Progenitor cell of endocrine pancreas (in vitro differentiated cells): ENCODE measurements around the gene NACA2. TPM values are rescaled to one million over a fixed set of nuclear protein-coding genes. Genes with fewer than 3 reads are reported as not detected.

Experiments
- DNase-seq: peaks from one replicate; pipeline ENCODE4 v3.0.0; 2021; ENCODE audit warnings: low spot score; ENCODE audit not compliant: unreplicated experiment
- H3K27ac Mint-ChIP-seq: 2 replicates; pipeline ENCODE4 v1.8.0; 2021; ENCODE audit warnings: mild to moderate bottlenecking, moderate library complexity, mixed read lengths
- H3K27me3 Mint-ChIP-seq: 2 replicates; pipeline ENCODE4 v1.8.0; 2021; ENCODE audit warnings: mixed read lengths
- H3K36me3 Mint-ChIP-seq: 2 replicates; pipeline ENCODE4 v1.8.0; 2022; ENCODE audit warnings: mixed read lengths; ENCODE audit not compliant: insufficient read depth
- H3K4me1 Mint-ChIP-seq: 2 replicates; pipeline ENCODE4 v1.8.0; 2021; ENCODE audit warnings: low read depth, mixed read lengths
- H3K4me3 Mint-ChIP-seq: 2 replicates; pipeline ENCODE4 v1.8.0; 2021; ENCODE audit warnings: low read depth, mild to moderate bottlenecking, moderate library complexity, mixed read lengths
- H3K9me3 Mint-ChIP-seq: 2 replicates; pipeline ENCODE4 v1.8.0; 2021; ENCODE audit warnings: low read depth, mixed read lengths
- total RNA-seq: library from RNA; stranded (reverse); gene quantifications from 2 replicates; pipeline ENCODE4 v1.2.1, GENCODE V29; 2021
- TF ChIP-seq, protein P1 (sequence below): fragments of 200-600 bp; sonication (generic); IDR thresholded peaks from one replicate; pipeline ENCODE4 v1.5.0; 2021; ENCODE audit warnings: antibody characterized with exemption, mild to moderate bottlenecking; ENCODE audit not compliant: unreplicated experiment

Gene NACA2
- total RNA-seq, 1 donor from 2014 or later: not detected

DNA sequence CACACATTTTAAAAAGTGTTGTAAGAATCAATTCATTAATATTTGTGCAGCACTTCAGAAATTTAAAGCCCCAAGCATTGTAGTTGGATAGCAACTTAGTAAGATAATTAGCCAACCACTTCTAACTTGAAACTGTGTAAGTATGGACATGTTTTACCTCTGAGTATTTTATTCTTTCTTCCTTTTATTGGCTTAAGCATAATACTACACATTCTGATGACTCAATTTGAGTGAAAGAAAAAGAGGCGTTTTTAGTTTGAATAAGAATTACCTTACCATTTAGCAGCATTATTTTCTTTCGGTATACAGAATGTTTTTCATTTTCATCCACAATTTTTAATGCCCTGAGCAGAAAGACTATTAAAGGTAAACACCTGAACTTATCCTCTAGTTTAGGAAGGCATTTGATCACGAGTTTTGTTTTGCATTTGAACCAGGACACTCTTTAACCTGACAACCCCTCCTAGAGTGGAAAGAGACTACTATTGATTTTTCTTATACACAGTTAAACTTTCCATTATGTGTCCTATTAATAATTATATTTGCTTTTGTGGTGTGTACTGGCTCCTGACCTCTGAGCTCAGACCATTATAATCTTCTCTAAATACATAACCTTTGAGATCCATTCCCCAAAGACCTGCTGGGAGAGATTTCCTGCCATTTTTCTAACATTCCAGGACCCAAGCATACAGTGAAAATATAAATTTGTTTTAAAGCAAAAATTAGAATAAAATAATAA lies 9.2 kb downstream of the NACA2 start:
- H3K9me3 Mint-ChIP-seq: no peaks in the 10 kb centered on the region
- no peak overlapping the region for H3K4me3 Mint-ChIP-seq
- TF ChIP-seq, protein P1, sequence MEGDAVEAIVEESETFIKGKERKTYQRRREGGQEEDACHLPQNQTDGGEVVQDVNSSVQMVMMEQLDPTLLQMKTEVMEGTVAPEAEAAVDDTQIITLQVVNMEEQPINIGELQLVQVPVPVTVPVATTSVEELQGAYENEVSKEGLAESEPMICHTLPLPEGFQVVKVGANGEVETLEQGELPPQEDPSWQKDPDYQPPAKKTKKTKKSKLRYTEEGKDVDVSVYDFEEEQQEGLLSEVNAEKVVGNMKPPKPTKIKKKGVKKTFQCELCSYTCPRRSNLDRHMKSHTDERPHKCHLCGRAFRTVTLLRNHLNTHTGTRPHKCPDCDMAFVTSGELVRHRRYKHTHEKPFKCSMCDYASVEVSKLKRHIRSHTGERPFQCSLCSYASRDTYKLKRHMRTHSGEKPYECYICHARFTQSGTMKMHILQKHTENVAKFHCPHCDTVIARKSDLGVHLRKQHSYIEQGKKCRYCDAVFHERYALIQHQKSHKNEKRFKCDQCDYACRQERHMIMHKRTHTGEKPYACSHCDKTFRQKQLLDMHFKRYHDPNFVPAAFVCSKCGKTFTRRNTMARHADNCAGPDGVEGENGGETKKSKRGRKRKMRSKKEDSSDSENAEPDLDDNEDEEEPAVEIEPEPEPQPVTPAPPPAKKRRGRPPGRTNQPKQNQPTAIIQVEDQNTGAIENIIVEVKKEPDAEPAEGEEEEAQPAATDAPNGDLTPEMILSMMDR: no peak
- H3K4me1 Mint-ChIP-seq: peaks cover 22% of the 10 kb centered on the region
- peaks cover 14% of the 10 kb centered on the region for H3K27me3 Mint-ChIP-seq
- no peak for DNase-seq
- H3K36me3 Mint-ChIP-seq: no peaks in the 10 kb centered on the region
- no peak overlapping the region for H3K27ac Mint-ChIP-seq

DNA sequence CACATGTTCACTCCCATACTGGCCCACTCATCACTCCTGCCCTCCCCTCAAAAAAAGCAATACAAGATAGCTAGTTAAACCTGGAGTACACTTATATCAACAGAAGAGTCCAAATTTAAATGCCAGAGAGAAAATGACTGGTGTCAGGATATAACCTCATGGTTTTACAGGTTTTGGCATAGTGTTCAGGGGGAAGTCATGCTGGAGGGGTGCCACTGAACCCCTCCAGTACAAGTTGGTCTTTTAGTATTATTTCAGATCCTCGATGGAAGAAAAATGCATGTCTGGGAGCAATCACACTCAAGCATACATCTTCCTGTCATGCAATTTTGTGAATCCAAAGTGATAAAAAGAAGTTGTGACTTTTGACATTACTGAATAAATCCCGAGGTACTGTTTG lies 10.5 kb downstream of the NACA2 start:
- TF ChIP-seq, protein P1: no peak
- H3K36me3 Mint-ChIP-seq: no peaks in the 10 kb centered on the region
- H3K9me3 Mint-ChIP-seq: no peaks in the 10 kb centered on the region
- DNase-seq: no peak
- H3K4me3 Mint-ChIP-seq: no peak overlapping the region
- H3K27me3 Mint-ChIP-seq: peaks cover 20% of the 10 kb centered on the region
- H3K27ac Mint-ChIP-seq: no peak overlapping the region
- H3K4me1 Mint-ChIP-seq: peaks cover 23% of the 10 kb centered on the region

DNA sequence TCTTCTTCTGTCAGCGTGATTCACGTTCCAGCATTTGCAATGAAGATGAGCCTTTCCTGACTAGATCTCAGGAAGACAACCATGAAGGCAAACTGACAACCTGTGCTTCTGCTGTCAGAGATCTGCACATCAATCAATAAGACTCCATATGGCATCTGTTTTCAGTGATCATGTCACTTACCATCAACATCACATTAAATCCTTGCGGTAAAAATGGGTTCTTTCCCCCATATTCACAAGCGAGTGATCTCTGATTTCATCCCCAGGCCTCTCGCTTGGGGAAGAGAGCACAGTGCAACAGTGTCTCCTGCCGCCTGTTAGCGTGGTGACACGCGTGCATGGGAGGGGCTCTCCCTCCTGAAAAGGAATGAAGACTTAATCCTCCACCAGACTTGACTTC lies 11.1 kb downstream of the NACA2 start:
- peaks cover 25% of the 10 kb centered on the region for H3K27me3 Mint-ChIP-seq
- TF ChIP-seq, protein P1: no peak
- H3K27ac Mint-ChIP-seq: no peak overlapping the region
- no peaks in the 10 kb centered on the region for H3K9me3 Mint-ChIP-seq
- no peak overlapping the region for H3K4me3 Mint-ChIP-seq
- peaks cover 26% of the 10 kb centered on the region for H3K4me1 Mint-ChIP-seq
- no peaks in the 10 kb centered on the region for H3K36me3 Mint-ChIP-seq
- DNase-seq: no peak

DNA sequence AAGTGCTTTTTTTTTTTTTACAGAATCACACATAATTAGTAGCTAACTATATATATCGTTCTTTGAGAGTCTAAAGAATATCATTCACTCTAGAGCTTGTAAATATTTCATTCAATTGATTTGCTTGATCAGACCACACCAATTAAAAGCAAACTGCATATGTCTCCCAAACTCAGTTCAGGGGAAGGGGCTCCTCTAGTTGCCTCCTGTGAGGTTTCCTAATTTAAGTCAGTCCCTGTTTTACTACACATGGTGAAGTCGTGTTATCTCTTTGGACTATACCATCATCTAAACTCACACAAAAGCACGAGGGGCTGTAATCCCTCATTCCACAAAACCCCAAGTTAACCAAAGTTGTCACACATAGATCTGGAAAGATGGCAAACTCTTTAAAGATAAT lies 11.7 kb downstream of the NACA2 start:
- Mint-ChIP-seq H3K27ac (no peak overlapping the region), H3K4me3 (no peak overlapping the region), H3K27me3 (peaks cover 25% of the 10 kb centered on the region), H3K4me1 (peaks cover 27% of the 10 kb centered on the region), H3K9me3 (no peaks in the 10 kb centered on the region), H3K36me3 (no peaks in the 10 kb centered on the region)
- DNase-seq: no peak
- TF ChIP-seq, protein P1: no peak

DNA sequence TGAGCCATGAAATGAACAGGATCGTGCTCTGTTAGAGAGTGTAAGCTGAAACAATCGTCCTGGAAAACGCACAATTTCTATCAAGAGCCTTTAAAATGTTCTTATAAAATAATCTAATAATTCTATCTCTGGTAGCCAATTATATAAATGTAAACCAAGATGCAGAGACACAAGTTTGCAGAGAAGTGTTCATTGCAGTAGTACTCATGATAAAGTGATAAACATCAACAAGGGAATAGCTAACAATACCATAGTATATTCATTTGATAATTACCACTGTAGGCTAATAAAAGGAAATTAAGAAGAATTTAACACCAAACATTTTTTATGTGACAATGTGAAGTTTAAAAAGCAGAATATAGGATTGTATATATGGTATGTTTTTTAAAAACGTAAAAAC lies 12.4 kb downstream of the NACA2 start:
- DNase-seq: no peak
- Mint-ChIP-seq H3K4me1 (peaks cover 27% of the 10 kb centered on the region), H3K9me3 (no peaks in the 10 kb centered on the region), H3K36me3 (no peaks in the 10 kb centered on the region), H3K27me3 (peaks cover 28% of the 10 kb centered on the region), H3K4me3 (no peak overlapping the region), H3K27ac (no peak overlapping the region)
- TF ChIP-seq, protein P1: no peak
